ENCODE measurements around the gene FTSJ1. TPM values are rescaled to one million over a fixed set of nuclear protein-coding genes. Genes with fewer than 3 reads are reported as not detected.

Gene FTSJ1
- total and polyA plus RNA-seq, 4 donors, result 13.3 to 21.8 (median 17.0) TPM

- Histone ChIP-seq H3K36me3 (ENCODE audit: control insufficient read depth in 4 of 4, insufficient read depth in 3 of 4, low read depth in 1 of 4, low read length in 3 of 4) (no peaks in the 10 kb centered on the region), H3K4me3 (ENCODE audit: low read depth in 1 of 3, low read length in 3 of 3) (peak within 1 kb of the TSS; percentile 49 to 77 (median 76)), H3K4me1 (ENCODE audit: control insufficient read depth in 4 of 4, insufficient read depth in 4 of 4, low read length in 3 of 4) (peaks cover 0 to 14% (median 3%) of the 10 kb centered on the region in 4 donors), H3K27ac (ENCODE audit: low read depth in 1 of 2, low read length in 2 of 2) (peak within 1 kb of the TSS; percentile 18 to 19), H3K27me3 (ENCODE audit: control insufficient read depth in 4 of 4, insufficient read depth in 4 of 4, low read length in 3 of 4) (no peaks in the 10 kb centered on the region), H3K9ac (ENCODE audit: low read depth in 1 of 2, low read length in 2 of 2) (peak within 1 kb of the TSS; percentile 58 to 65), H3K9me3 (ENCODE audit: control insufficient read depth in 4 of 4, low read length in 3 of 4) (no peaks in the 10 kb centered on the region)
- under 1% methylated on average over 65 of the region's 65 CpGs for WGBS
- peak; percentile 75 for DNase-seq (ENCODE audit: low spot score)
- TF ChIP-seq, protein P1, sequence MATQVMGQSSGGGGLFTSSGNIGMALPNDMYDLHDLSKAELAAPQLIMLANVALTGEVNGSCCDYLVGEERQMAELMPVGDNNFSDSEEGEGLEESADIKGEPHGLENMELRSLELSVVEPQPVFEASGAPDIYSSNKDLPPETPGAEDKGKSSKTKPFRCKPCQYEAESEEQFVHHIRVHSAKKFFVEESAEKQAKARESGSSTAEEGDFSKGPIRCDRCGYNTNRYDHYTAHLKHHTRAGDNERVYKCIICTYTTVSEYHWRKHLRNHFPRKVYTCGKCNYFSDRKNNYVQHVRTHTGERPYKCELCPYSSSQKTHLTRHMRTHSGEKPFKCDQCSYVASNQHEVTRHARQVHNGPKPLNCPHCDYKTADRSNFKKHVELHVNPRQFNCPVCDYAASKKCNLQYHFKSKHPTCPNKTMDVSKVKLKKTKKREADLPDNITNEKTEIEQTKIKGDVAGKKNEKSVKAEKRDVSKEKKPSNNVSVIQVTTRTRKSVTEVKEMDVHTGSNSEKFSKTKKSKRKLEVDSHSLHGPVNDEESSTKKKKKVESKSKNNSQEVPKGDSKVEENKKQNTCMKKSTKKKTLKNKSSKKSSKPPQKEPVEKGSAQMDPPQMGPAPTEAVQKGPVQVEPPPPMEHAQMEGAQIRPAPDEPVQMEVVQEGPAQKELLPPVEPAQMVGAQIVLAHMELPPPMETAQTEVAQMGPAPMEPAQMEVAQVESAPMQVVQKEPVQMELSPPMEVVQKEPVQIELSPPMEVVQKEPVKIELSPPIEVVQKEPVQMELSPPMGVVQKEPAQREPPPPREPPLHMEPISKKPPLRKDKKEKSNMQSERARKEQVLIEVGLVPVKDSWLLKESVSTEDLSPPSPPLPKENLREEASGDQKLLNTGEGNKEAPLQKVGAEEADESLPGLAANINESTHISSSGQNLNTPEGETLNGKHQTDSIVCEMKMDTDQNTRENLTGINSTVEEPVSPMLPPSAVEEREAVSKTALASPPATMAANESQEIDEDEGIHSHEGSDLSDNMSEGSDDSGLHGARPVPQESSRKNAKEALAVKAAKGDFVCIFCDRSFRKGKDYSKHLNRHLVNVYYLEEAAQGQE (IDR thresholded peaks at IDR 0.05), result no peak
- no peak for TF ChIP-seq FOXA1 (IDR thresholded peaks at IDR 0.05)
- TF ChIP-seq, protein P2, sequence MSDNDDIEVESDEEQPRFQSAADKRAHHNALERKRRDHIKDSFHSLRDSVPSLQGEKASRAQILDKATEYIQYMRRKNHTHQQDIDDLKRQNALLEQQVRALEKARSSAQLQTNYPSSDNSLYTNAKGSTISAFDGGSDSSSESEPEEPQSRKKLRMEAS (IDR thresholded peaks at IDR 0.05), result no peak
- TF ChIP-seq NR2F2 (IDR thresholded peaks at IDR 0.05), result no peak
- no peak for TF ChIP-seq RXRA (IDR thresholded peaks at IDR 0.05)
- TF ChIP-seq TAF1 (conservative IDR thresholded peaks at IDR 0.05), result no peak
- TF ChIP-seq GABPA (IDR thresholded peaks at IDR 0.05 in 1 of 2, conservative IDR thresholded peaks at IDR 0.05 in 1 of 2), result no peak
- TF ChIP-seq HNF4G (IDR thresholded peaks at IDR 0.05), result no peak
- no peak for TF ChIP-seq CTCF (IDR thresholded peaks at IDR 0.05; ENCODE audit: low read depth, low read length, missing input control)
- no peak for TF ChIP-seq HNF4A (conservative IDR thresholded peaks at IDR 0.05)
- no peak for TF ChIP-seq YY1 (IDR thresholded peaks at IDR 0.05)
- no peak for TF ChIP-seq SP1 (IDR thresholded peaks at IDR 0.05)
- TF ChIP-seq EGR1 (IDR thresholded peaks at IDR 0.05; ENCODE audit: low read depth in 2 of 2), result no peak
- TF ChIP-seq ATF3 (IDR thresholded peaks at IDR 0.05), result no peak
- TF ChIP-seq, protein P3, sequence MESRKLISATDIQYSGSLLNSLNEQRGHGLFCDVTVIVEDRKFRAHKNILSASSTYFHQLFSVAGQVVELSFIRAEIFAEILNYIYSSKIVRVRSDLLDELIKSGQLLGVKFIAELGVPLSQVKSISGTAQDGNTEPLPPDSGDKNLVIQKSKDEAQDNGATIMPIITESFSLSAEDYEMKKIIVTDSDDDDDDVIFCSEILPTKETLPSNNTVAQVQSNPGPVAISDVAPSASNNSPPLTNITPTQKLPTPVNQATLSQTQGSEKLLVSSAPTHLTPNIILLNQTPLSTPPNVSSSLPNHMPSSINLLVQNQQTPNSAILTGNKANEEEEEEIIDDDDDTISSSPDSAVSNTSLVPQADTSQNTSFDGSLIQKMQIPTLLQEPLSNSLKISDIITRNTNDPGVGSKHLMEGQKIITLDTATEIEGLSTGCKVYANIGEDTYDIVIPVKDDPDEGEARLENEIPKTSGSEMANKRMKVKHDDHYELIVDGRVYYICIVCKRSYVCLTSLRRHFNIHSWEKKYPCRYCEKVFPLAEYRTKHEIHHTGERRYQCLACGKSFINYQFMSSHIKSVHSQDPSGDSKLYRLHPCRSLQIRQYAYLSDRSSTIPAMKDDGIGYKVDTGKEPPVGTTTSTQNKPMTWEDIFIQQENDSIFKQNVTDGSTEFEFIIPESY (IDR thresholded peaks at IDR 0.05), result no peak
- no peak for TF ChIP-seq FOXA2 (IDR thresholded peaks at IDR 0.05)
Measured at GRCh38 chrX:48508400-48509244, 32.6 kb downstream of the FTSJ1 start, which contains the start of gene PORCN. Gene PORCN, plus strand, starts transcription at chrX:48508992. Its CDS starts 829 bp downstream, at chrX:48509821.

Data from liver (tissue), 9 donors.